IPS DF 6.9 (cell line): ENCODE results near the gene APCDD1.
A peak's percentile ranks its signal among the peaks of the same experiment; 100 is the strongest.

Experiments used
- DNase-seq: peaks from one replicate; pipeline ENCODE4 v3.0.0-alpha.2; 2013; ENCODE audit warnings: low read depth, low spot score
- H3K27ac ChIP-seq: one replicate; pipeline ENCODE4 v1.5.1; 2013; ENCODE audit warnings: low read length, control low read depth
- H3K27me3 ChIP-seq: 2 replicates; pipeline ENCODE4 v1.6.1; 2013; ENCODE audit warnings: mild to moderate bottlenecking, low read length; ENCODE audit not compliant: control insufficient read depth, insufficient read depth
- H3K36me3 ChIP-seq: 2 replicates; pipeline ENCODE4 v1.6.1; 2013; ENCODE audit warnings: low read length; ENCODE audit not compliant: control insufficient read depth, insufficient read depth
- H3K4me1 ChIP-seq: 2 replicates; pipeline ENCODE4 v1.6.1; 2013; ENCODE audit warnings: low read length; ENCODE audit not compliant: control insufficient read depth, insufficient read depth
- H3K4me3 ChIP-seq: 2 replicates; pipeline ENCODE4 v1.5.1; 2013; ENCODE audit warnings: mild to moderate bottlenecking, low read length
- H3K9me3 ChIP-seq: 2 replicates; pipeline ENCODE4 v1.6.1; 2013; ENCODE audit warnings: low read length, inconsistent platforms; ENCODE audit not compliant: control insufficient read depth, insufficient read depth
- WGBS: extraction: QIAGEN DNeasy Blood & Tissue Kit; methylation state at CpG from one replicate; pipeline ENCODE4 v1.1.7; 2013; ENCODE audit warnings: mixed read lengths, missing lambda C conversion rate; ENCODE audit not compliant: insufficient read length, insufficient coverage; 5-methylcytosine and 5-hydroxymethylcytosine counted together

Gene APCDD1

GRCh38 chr18:10450986-10451385, 3.4 kb upstream of the APCDD1 start:
- Histone ChIP-seq H3K27ac (no peak overlapping the region), H3K9me3 (no peaks in the 10 kb centered on the region; the same call in 1 of the 2 replicates), H3K4me3 (no peak overlapping the region), H3K36me3 (no peaks in the 10 kb centered on the region), H3K27me3 (peaks cover 10% of the 10 kb centered on the region), H3K4me1 (peaks cover 2% of the 10 kb centered on the region; the same call in 1 of the 2 replicates)
- no CpG with 5 or more reads among the region's 2 CpGs for WGBS
- DNase-seq, result no peak

GRCh38 chr18:10453261-10453805, 1.1 kb upstream of the APCDD1 start:
- H3K4me3 ChIP-seq, result peak overlapping the region; percentile 55; the same call in 1 of the 2 replicates
- WGBS, result no CpG with 5 or more reads among the region's 11 CpGs

GRCh38 chr18:10454681-10455557, 484 bp downstream of the APCDD1 start:
- DNase-seq, result no peak
- Histone ChIP-seq H3K4me3 (peak overlapping the region; percentile 55), H3K27ac (no peak overlapping the region), H3K27me3 (peaks cover 13% of the 10 kb centered on the region), H3K9me3 (no peaks in the 10 kb centered on the region), H3K36me3 (no peaks in the 10 kb centered on the region), H3K4me1 (peaks cover 2% of the 10 kb centered on the region; the same call in 1 of the 2 replicates)
- no CpG with 5 or more reads among the region's 94 CpGs for WGBS

More at GRCh38 chr18:10453261-10453805, 1.1 kb upstream of the APCDD1 start:
- H3K36me3 ChIP-seq, result no peaks in the 10 kb centered on the region
- DNase-seq, result no peak
- peaks cover 13% of the 10 kb centered on the region for H3K27me3 ChIP-seq
- H3K9me3 ChIP-seq, result no peaks in the 10 kb centered on the region
- peaks cover 2% of the 10 kb centered on the region; the same call in 1 of the 2 replicates for H3K4me1 ChIP-seq
- H3K27ac ChIP-seq, result no peak overlapping the region

- no peak for DNase-seq
Measured at GRCh38 chr18:10455726-10456453, 1.5 kb downstream of the APCDD1 start.

GRCh38 chr18:10456718-10457117, 2.3 kb downstream of the APCDD1 start:
- peaks cover 13% of the 10 kb centered on the region for H3K27me3 ChIP-seq
- no peaks in the 10 kb centered on the region for H3K36me3 ChIP-seq
- no peak for DNase-seq
- H3K9me3 ChIP-seq, result no peaks in the 10 kb centered on the region
- no peak overlapping the region for H3K4me3 ChIP-seq
- H3K4me1 ChIP-seq, result peaks cover 2% of the 10 kb centered on the region; the same call in 1 of the 2 replicates
- WGBS, result no CpG with 5 or more reads among the region's 4 CpGs
- H3K27ac ChIP-seq, result no peak overlapping the region

More at GRCh38 chr18:10455726-10456453, 1.5 kb downstream of the APCDD1 start:
- peaks cover 13% of the 10 kb centered on the region for H3K27me3 ChIP-seq
- WGBS, result no CpG with 5 or more reads among the region's 16 CpGs
- no peaks in the 10 kb centered on the region for H3K9me3 ChIP-seq
- H3K4me3 ChIP-seq, result no peak overlapping the region; the same call in 1 of the 2 replicates
- H3K36me3 ChIP-seq, result no peaks in the 10 kb centered on the region
- H3K27ac ChIP-seq, result no peak overlapping the region
- peaks cover 2% of the 10 kb centered on the region; the same call in 1 of the 2 replicates for H3K4me1 ChIP-seq

GRCh38 chr18:10457128-10457527, 2.7 kb downstream of the APCDD1 start:
- H3K27ac ChIP-seq, result no peak overlapping the region
- no peak overlapping the region for H3K4me3 ChIP-seq
- no peaks in the 10 kb centered on the region for H3K36me3 ChIP-seq
- H3K9me3 ChIP-seq, result no peaks in the 10 kb centered on the region
- no CpG with 5 or more reads among the region's 2 CpGs for WGBS
- no peak for DNase-seq
- H3K27me3 ChIP-seq, result peaks cover 13% of the 10 kb centered on the region
- peaks cover 2% of the 10 kb centered on the region; the same call in 1 of the 2 replicates for H3K4me1 ChIP-seq

GRCh38 chr18:10457767-10458166, 3.3 kb downstream of the APCDD1 start:
- Histone ChIP-seq H3K4me1 (peaks cover 2% of the 10 kb centered on the region; the same call in 1 of the 2 replicates), H3K27ac (no peak overlapping the region), H3K27me3 (peaks cover 13% of the 10 kb centered on the region), H3K4me3 (no peak overlapping the region), H3K9me3 (no peaks in the 10 kb centered on the region), H3K36me3 (no peaks in the 10 kb centered on the region)
- DNase-seq, result no peak
- WGBS, result no CpG with 5 or more reads among the region's 2 CpGs

- DNase-seq, result no peak
Measured at GRCh38 chr18:10458691-10459090, 4.3 kb downstream of the APCDD1 start.

GRCh38 chr18:10459587-10459986, 5.2 kb downstream of the APCDD1 start:
- Histone ChIP-seq H3K9me3 (no peaks in the 10 kb centered on the region), H3K4me3 (no peak overlapping the region), H3K4me1 (0 out of 2 replicates have a peak, but pooled peaks cover 1% of the 10 kb centered on the region), H3K36me3 (no peaks in the 10 kb centered on the region), H3K27ac (no peak overlapping the region), H3K27me3 (peaks cover 13% of the 10 kb centered on the region)
- DNase-seq, result no peak
- no CpG with 5 or more reads among the region's 1 CpG for WGBS

More at GRCh38 chr18:10458691-10459090, 4.3 kb downstream of the APCDD1 start:
- no CpG with 5 or more reads among the region's 5 CpGs for WGBS
- Histone ChIP-seq H3K9me3 (no peaks in the 10 kb centered on the region), H3K4me1 (peaks cover 1% of the 10 kb centered on the region; the same call in 1 of the 2 replicates), H3K27ac (no peak overlapping the region), H3K27me3 (peaks cover 13% of the 10 kb centered on the region), H3K4me3 (no peak overlapping the region), H3K36me3 (no peaks in the 10 kb centered on the region)
